Activated T-cell treated with anti-CD3 and anti-CD28 coated beads, Interleukin-2, amount 50 U/mL, for 24 hours (primary cell): ENCODE data around the gene SHROOM2.
"Not testable (repeated sequence)": the region's sequence is repeated elsewhere in the genome, so short reads cannot be mapped to it uniquely, and the experiment has no call there.

ENCODE experiments used
- DNase-seq: peaks from one replicate; pipeline ENCODE4 v3.0.0-alpha.2; 2020
- H3K27ac Mint-ChIP-seq: 2 replicates; pipeline ENCODE4 v1.8.0; 2020; ENCODE audit warnings: mild to moderate bottlenecking, mixed read lengths
- H3K27me3 Mint-ChIP-seq: 2 replicates; pipeline ENCODE4 v1.8.0; 2020; ENCODE audit warnings: mixed read lengths
- H3K36me3 Mint-ChIP-seq: 2 replicates; pipeline ENCODE4 v1.8.0; 2020; ENCODE audit warnings: low read depth, mixed read lengths
- H3K4me1 Mint-ChIP-seq: 2 replicates; pipeline ENCODE4 v1.8.0; 2020; ENCODE audit warnings: low read depth, mixed read lengths
- H3K4me3 Mint-ChIP-seq: 2 replicates; pipeline ENCODE4 v1.8.0; 2020; ENCODE audit warnings: mild to moderate bottlenecking, moderate library complexity, mixed read lengths
- H3K9me3 Mint-ChIP-seq: 2 replicates; pipeline ENCODE4 v1.8.0; 2020; ENCODE audit warnings: mixed read lengths

SHROOM2 gene

GRCh38 chrX:9844936-9845577, 58.8 kb downstream of the SHROOM2 start:
- Mint-ChIP-seq H3K4me3 (no peak overlapping the region), H3K36me3 (no peaks in the 10 kb centered on the region), H3K9me3 (no peaks in the 10 kb centered on the region), H3K27me3 (peaks cover 52% of the 10 kb centered on the region), H3K4me1 (peaks cover 4% of the 10 kb centered on the region), H3K27ac (no peak overlapping the region)
- DNase-seq, result no peak

- Mint-ChIP-seq H3K36me3 (no peaks in the 10 kb centered on the region), H3K4me1 (peaks cover 4% of the 10 kb centered on the region), H3K27me3 (peaks cover 52% of the 10 kb centered on the region), H3K4me3 (no peak overlapping the region), H3K9me3 (no peaks in the 10 kb centered on the region), H3K27ac (no peak overlapping the region)
- DNase-seq, result no peak
These were observed 59.3 kb downstream of the SHROOM2 start for GRCh38 chrX:9845578-9845952.

DNA sequence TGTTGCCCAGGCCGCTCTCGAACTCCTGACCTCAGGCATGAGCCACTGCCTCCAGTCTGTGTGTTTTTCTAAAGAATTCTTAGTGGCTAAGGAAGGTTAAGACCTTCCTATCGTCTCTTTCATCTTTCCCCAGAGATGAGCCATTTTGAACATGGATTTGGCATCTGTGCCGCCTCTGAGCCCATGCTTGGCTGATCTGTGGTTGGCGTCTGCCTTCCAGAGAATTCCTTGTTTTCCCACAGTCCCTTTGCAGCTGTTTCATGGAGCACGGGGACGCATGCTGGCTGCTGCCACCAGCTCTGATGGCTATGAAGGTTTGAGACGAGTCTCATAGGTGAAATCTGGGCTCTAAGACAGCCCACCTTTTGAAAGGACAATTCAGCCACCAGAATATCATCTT, 60.4 kb downstream of the SHROOM2 start:
- Mint-ChIP-seq H3K4me3 (no peak overlapping the region), H3K27ac (no peak overlapping the region), H3K36me3 (no peaks in the 10 kb centered on the region), H3K27me3 (peaks cover 52% of the 10 kb centered on the region), H3K4me1 (peaks cover 4% of the 10 kb centered on the region), H3K9me3 (no peaks in the 10 kb centered on the region)
- DNase-seq, result no peak

DNA sequence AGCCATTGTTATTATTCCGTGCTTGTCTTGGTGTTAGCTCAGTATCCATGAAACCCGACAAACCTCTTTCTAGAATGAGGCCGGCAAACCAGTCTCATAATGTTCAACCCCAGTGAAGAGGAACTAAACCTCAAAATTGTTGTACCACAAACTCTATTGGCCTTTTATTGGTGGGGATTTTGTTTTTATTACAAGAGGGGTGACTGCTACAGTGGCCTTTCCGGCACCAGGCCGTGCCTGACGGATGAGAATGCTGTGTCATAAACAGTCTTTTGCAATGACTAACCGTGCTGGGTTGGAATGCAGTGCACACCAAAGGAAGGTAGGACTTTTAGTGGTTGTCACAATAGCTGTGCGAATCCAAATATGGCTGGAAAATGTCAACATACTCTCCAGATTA, 60.8 kb downstream of the SHROOM2 start:
- Mint-ChIP-seq H3K4me3 (no peak overlapping the region), H3K36me3 (no peaks in the 10 kb centered on the region), H3K9me3 (no peaks in the 10 kb centered on the region), H3K27me3 (peaks cover 50% of the 10 kb centered on the region), H3K4me1 (peaks cover 4% of the 10 kb centered on the region), H3K27ac (no peak overlapping the region)
- DNase-seq, result no peak

DNA sequence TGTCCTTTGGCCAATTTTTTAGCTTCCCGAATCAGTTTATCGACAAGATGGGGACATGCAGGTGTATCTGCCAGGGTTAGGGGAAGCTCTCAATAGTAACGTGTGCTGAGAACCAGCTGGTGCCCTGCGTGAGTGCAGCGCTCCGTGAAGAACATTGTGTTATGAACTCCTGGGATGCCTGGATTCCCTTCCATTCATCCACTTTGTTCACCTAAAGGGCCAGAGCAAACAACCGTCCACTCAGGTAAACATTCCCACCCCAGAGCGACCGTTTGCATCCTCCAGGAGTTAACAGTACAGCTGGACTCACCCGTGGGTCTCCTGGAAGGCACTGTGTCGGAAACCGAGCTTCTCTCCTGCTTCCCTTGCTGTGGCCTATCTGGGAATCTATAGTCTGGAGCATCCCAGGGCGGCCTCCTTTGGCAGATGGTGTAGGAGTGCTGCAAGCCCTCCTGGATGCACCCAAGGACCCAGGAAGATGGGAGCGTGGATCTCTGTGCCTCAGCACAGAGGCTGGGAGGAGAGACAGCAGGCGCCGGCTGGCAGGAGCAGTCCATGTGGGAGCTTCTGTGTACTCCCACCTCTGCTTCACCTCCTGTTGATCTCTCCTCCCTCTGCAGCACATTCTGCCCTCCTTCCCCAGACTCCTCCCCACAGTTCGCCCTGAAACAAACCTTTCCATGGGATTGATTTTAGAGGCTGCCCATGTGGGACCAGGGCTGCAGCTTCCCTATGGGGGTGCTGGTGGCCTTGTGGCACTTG, 62.7 kb downstream of the SHROOM2 start:
- DNase-seq, result no peak
- Mint-ChIP-seq H3K36me3 (no peaks in the 10 kb centered on the region), H3K27me3 (peaks cover 48% of the 10 kb centered on the region), H3K4me1 (no peaks in the 10 kb centered on the region), H3K9me3 (no peaks in the 10 kb centered on the region), H3K27ac (no peak overlapping the region), H3K4me3 (no peak overlapping the region)

DNA sequence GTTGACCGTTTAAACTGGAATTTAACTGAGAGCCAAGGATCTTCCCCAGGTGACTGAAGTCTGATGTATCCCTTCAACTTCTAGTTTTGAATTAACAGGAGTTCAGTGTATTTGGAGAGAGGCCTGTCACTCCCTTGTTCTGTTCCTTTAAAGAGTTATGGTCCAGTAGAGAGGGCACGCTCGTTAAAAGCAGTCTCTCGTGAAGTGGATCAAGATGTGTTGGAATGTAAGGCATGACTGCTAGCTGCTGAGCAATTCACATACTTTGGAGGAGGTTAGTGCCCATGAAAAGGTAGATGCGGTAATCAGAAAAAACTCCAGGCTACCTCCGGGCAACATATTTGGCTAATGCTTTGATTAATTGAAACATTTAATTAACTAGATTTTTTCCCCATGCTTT, 65.7 kb downstream of the SHROOM2 start:
- Mint-ChIP-seq H3K4me3 (no peak overlapping the region), H3K27ac (no peak overlapping the region), H3K4me1 (no peaks in the 10 kb centered on the region), H3K9me3 (no peaks in the 10 kb centered on the region), H3K27me3 (peaks cover 49% of the 10 kb centered on the region), H3K36me3 (no peaks in the 10 kb centered on the region)
- no peak for DNase-seq

GRCh38 chrX:9853307-9853706, 67.1 kb downstream of the SHROOM2 start:
- no peaks in the 10 kb centered on the region for H3K36me3 Mint-ChIP-seq
- H3K27me3 Mint-ChIP-seq, result peaks cover 49% of the 10 kb centered on the region
- no peak overlapping the region for H3K4me3 Mint-ChIP-seq
- no peaks in the 10 kb centered on the region for H3K4me1 Mint-ChIP-seq
- no peak for DNase-seq
- no peaks in the 10 kb centered on the region for H3K9me3 Mint-ChIP-seq
- no peak overlapping the region for H3K27ac Mint-ChIP-seq

DNA sequence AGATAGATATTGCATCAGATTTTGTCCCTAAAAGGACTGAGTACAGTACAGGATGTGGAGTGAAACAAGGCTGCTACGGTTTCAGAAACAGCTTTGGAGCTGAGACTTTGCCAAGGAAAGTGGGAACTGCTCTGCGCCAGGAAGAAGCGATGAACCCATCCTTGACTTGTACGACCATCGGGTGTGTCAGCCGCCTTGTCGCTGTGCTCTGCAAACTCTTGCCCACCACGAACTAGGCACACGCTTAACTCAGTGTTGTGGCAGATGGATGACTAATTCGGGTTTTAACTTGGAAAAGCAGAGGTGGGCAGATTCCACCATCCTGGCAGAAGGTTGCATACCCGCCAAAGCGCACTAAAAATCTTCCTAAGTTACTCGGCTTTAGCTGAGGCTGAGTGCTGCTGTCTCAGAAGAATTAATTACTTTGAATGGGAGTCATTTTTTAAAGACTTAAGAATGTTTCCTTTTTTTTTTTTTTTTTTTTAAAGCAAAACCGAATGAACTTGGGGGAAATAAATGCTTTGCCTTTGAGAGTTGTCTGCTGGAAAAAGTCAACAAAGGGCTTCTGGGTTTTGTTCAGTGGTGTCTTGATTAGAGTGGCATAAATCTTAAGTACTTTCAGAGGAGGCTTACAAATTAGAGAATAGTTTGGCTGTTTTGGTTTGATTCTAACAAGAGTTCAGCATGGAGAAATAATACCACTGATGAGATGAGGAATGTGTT, 69.5 kb downstream of the SHROOM2 start:
- Mint-ChIP-seq H3K27me3 (peaks cover 53% of the 10 kb centered on the region), H3K4me3 (no peak overlapping the region), H3K36me3 (no peaks in the 10 kb centered on the region), H3K27ac (no peak overlapping the region), H3K9me3 (no peaks in the 10 kb centered on the region), H3K4me1 (no peaks in the 10 kb centered on the region)
- no peak for DNase-seq

GRCh38 chrX:9856588-9856987, 70.4 kb downstream of the SHROOM2 start:
- Mint-ChIP-seq H3K27ac (no peak overlapping the region), H3K9me3 (no peaks in the 10 kb centered on the region), H3K27me3 (peaks cover 52% of the 10 kb centered on the region), H3K36me3 (no peaks in the 10 kb centered on the region), H3K4me1 (no peaks in the 10 kb centered on the region), H3K4me3 (no peak overlapping the region)
- no peak for DNase-seq

- Mint-ChIP-seq H3K27ac (no peak overlapping the region), H3K4me1 (no peaks in the 10 kb centered on the region), H3K9me3 (no peaks in the 10 kb centered on the region), H3K36me3 (no peaks in the 10 kb centered on the region), H3K4me3 (no peak overlapping the region), H3K27me3 (peaks cover 50% of the 10 kb centered on the region)
- DNase-seq, result no peak
These were observed 71.6 kb downstream of the SHROOM2 start for GRCh38 chrX:9857575-9858474.

GRCh38 chrX:9858684-9859083, 72.5 kb downstream of the SHROOM2 start:
- not testable (repeated sequence) for H3K9me3 Mint-ChIP-seq, H3K4me3 Mint-ChIP-seq, DNase-seq, H3K36me3 Mint-ChIP-seq, H3K4me1 Mint-ChIP-seq, H3K27ac Mint-ChIP-seq
- H3K27me3 Mint-ChIP-seq, result peaks cover 45% of the 10 kb centered on the region

DNA sequence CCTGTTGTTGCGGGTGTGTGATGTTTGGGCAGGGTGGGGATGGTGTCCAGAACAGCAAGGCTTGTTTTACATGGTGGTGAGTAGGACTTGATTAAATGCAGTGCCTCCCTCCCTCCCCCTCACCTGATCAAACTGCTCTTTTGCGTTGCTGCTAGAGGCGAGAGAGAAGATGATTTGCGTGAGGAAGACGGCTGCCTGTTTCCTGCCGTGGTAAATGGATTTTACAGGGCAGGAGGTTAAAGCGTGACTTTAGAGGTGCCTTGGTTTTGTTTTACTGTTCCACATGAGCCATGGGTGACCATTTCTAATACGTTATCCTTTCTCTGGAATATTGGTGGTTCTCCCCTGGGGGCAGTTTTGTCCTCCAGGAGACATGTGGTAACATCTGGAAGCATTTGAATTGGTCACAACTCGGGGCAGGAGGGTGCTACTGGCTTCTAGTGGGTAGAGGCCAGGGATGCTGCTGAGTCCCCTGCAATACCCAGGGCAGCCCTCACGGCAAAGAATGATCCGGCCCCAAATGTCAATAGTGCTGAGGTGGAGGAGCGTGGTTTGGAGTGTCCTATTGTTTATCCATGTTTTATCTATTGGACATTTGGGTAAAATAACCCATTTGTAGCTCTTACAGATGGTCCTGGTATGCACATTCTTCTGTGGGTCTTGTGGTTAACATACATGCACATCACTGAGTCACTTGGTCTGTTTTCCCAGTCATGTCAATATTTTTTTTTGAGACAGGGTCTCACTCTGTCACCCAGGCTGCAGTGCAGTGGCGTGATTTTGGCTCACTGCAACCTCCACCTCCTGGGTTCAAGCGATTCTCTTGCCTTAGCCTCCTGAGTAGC, 73.7 kb downstream of the SHROOM2 start:
- no peak for DNase-seq
- peaks cover 38% of the 10 kb centered on the region for H3K27me3 Mint-ChIP-seq
- no peak overlapping the region for H3K27ac Mint-ChIP-seq
- H3K9me3 Mint-ChIP-seq, result no peaks in the 10 kb centered on the region
- H3K4me1 Mint-ChIP-seq, result no peaks in the 10 kb centered on the region
- H3K36me3 Mint-ChIP-seq, result no peaks in the 10 kb centered on the region
- no peak overlapping the region for H3K4me3 Mint-ChIP-seq

DNA sequence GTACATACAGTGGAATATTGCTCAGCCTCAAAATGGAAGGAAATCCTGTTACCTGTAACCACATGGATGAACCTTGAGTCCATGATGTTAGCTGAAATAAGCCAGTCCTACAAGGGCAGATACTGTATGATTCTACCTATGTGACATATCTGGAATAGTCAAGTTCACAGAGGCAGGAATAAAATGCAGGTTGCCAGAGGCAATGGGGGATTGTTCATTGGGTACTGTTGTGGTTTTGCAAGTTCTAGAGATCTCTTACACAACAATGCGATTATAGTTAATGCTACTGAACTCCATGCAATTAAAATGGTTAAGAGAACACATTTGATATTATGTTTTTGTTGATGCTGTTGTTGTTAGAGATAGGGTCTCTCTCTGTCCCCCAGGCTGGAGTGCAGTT, 74.6 kb downstream of the SHROOM2 start:
- Mint-ChIP-seq H3K4me3 (no peak overlapping the region), H3K9me3 (no peaks in the 10 kb centered on the region), H3K4me1 (no peaks in the 10 kb centered on the region), H3K36me3 (no peaks in the 10 kb centered on the region), H3K27ac (no peak overlapping the region), H3K27me3 (peaks cover 35% of the 10 kb centered on the region)
- DNase-seq, result no peak

DNA sequence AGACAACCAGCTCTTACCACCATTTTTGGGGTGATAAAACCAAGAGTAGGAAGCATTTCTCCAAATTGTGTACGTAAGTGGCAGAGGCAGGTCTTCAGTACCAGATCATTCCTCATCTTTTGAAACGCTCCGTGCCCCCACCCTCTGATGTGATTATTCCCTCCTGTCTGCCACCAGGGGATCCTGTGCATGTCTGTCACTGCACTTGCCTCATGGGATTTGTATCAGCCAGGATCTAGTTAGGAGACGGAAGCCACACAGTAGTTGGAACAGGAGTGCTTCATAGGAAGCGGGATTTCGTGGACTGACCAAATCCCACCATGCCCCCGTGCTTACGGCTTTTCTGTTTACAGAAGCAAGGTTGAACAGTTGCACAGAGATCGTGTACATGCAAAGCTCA, 75.5 kb downstream of the SHROOM2 start:
- no peak overlapping the region for H3K4me3 Mint-ChIP-seq
- H3K27ac Mint-ChIP-seq, result no peak overlapping the region
- H3K36me3 Mint-ChIP-seq, result no peaks in the 10 kb centered on the region
- H3K9me3 Mint-ChIP-seq, result no peaks in the 10 kb centered on the region
- no peak for DNase-seq
- H3K27me3 Mint-ChIP-seq, result peaks cover 40% of the 10 kb centered on the region
- no peaks in the 10 kb centered on the region for H3K4me1 Mint-ChIP-seq
